Hematopoietic multipotent progenitor cell treated with erythropoietin and hydrocortisone succinate and interleukin-3 and kit ligand, for 17 days (in vitro differentiated cells): ENCODE measurements around the gene ALKBH3.

Experiments used
- DNase-seq: peaks from one replicate; pipeline ENCODE4 v3.0.0-alpha.2; 2015; ENCODE audit warnings: low spot score

ALKBH3 gene

DNA sequence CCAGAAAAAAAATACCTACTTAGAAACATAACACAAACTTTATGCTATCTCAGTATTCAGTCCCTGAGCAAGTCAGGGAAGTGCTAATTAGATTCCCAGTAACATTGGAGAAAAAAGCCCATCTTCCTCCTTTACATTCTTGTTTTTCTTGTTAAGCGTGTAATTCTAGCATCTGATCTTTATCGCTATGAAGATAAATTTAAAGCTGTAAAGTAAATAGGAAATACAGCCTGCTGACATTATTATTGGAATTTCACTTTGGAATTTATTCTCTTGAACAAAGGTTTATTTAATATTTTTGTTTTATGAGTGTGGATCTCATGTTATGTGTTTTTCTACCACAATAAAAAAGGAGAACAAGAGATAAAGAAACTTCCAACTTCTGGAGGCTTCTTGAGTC lies 13.9 kb downstream of the ALKBH3 start:
- no peak for DNase-seq

DNA sequence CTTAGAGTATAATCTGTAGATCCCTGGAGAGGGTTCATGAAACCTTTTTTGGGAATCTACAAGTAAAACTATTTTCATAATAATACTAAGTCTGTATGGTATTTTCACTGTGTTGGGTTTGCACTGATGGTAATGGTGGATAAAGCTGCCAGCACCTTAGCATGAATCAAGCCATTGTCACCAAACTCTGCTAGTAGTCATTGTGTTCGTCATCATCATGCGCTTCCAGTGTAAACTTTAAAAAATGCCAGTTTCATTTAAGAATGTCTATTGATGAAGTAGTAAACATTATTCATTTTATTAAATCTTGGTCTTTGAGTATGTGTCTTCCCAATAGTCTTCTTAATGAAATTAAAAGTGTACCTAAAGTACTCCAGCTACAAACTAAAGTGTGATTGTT lies 15.0 kb downstream of the ALKBH3 start:
- no peak for DNase-seq

DNA sequence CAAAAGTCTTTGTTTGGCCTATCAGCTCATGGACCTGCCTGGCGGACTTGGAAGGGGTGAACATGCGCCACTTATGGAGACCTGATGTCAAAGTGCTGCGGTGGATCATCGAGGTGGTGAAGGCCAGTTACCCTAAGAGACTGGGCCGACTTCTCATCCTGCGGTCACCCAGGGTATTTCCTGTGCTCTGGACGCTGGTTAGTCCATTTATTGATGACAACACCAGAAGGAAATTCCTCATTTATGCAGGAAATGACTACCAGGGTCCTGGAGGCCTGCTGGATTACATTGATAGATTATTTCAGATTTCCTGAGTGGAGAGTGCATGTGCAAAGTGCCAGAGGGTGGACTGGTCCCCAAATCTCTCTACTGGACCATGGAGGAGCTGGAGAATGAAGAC lies 17.9 kb downstream of the ALKBH3 start:
- no peak for DNase-seq

DNA sequence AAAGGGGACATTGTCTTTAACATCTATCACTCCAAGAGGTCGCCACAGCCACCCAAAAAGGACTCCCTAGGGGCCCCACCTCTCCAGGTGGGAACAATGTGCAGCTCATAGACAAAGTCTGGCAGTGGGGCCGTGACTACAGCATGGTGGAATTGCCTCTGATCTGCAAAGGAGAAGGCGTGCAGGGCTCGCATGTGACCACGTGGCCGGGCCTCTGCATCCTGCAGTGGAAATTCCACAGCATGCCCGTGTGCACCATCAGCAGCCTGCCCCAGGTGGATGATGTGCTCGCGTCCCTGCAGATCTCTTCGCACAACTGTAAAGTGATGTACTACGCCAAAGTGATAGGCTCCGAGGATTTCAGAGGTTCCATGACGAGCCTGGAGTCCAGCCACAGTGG lies 18.5 kb downstream of the ALKBH3 start:
- DNase-seq: no peak

DNA sequence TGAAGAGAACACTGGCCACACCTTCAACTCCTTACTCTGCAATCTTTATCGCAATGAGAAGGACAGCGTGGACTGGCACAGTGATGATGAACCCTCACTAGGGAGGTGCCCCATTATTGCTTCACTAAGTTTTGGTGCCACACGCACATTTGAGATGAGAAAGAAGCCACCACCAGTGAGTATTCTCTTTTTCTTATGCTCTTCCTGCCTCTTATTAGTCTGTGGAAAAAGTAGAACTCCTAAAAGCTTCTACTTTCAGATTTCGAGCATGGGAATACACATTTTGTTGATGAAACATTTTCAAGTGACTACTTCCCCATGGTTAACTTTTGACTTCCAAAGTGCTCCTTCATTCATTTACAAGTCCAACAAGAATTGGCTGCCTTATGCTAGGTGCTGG lies 20.9 kb downstream of the ALKBH3 start:
- DNase-seq: no peak

DNA sequence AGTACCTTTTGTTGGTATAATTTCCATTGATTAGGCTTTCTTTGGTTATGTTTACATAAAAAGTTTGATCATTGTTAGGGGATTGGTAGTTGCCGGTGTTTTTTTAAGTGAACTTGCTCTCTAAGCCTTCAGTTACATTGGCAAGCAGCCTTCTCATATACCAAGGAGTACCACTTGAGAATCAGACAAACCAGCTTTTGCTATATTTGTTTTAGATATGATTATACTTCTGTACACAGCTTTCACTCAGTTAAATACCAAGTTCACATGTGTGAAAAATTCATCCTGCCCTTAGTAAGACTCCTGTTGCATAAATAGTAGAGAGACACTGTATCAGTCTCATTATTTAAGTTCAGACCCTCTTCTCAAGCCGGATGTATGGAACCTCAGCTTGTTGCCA lies 22.4 kb downstream of the ALKBH3 start:
- DNase-seq: no peak

DNA sequence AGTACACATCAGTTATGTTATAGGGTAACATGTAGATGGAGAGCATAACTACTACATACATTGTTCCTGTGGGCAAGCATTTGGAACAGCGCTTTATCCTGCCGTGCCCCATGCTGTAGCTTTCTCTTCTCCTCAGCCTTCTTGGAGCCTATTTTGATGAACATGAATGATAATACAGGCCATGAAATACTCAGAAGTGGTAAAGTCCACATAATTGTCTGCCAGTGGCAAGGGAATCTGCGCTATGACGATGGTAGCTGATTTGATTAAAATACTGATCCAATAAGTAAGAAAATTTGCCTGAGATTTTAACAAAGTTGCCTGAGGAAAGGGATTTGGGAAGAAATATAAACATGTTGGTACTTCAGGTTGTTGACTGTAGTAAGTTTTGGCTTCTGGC lies 23.3 kb downstream of the ALKBH3 start:
- no peak for DNase-seq

DNA sequence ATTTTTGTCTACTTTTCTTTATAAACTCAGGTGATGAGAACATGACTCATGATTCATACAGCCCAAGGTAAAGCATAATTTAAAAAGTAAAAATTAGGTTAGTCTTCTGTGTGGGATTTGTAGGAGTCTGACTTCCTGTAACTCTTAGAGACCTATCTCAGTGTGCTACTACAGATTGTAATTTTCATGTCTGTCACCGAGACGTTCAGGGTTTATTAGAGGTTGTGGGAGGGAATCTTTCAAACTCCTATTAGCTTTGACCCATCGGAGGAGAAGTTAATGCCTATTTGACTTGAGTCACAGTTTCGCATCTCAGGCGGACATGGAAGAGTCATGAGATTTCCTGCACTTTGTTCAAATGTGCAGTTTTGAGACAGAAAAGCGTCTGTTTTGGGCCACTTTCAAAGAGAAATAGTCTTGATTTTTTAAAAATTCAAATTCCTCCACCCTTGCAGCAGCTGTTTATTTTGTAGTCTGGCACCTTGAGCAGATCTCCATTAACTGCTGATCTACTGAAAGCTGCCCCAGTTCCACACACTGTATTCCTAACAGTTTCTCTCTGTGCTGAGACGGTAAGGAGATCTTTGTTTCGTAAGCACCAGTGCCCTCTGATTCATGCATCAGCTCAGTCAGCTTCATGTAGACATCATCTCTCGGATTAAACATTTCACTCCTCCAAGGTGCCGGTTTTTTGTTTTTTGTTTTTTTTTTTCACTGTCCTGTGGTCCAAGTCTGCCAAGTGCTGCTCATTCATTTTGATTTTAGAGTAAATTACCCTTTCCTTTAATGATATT lies 24.3 kb downstream of the ALKBH3 start:
- no peak for DNase-seq

DNA sequence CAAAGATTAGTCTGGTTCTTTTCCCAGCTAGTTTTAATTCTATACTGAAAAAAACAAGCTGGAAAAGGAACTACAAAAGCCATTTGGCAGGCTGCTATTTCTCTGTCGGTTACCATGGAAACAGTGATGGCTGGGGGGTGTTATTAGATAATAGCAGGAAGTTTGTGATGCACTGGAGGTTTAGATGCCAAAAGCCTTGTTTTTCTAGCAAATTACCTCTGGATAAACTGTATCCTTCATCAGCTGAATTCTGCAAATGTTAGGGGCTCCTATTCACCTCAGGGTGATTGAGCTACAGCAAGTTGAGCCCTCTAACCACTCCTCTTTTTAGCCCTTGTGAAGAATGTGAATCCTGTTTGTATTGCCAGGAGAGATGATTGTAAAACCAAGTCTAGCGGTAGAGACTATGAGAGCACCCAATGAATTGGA lies 25.2 kb downstream of the ALKBH3 start:
- DNase-seq: no peak

DNA sequence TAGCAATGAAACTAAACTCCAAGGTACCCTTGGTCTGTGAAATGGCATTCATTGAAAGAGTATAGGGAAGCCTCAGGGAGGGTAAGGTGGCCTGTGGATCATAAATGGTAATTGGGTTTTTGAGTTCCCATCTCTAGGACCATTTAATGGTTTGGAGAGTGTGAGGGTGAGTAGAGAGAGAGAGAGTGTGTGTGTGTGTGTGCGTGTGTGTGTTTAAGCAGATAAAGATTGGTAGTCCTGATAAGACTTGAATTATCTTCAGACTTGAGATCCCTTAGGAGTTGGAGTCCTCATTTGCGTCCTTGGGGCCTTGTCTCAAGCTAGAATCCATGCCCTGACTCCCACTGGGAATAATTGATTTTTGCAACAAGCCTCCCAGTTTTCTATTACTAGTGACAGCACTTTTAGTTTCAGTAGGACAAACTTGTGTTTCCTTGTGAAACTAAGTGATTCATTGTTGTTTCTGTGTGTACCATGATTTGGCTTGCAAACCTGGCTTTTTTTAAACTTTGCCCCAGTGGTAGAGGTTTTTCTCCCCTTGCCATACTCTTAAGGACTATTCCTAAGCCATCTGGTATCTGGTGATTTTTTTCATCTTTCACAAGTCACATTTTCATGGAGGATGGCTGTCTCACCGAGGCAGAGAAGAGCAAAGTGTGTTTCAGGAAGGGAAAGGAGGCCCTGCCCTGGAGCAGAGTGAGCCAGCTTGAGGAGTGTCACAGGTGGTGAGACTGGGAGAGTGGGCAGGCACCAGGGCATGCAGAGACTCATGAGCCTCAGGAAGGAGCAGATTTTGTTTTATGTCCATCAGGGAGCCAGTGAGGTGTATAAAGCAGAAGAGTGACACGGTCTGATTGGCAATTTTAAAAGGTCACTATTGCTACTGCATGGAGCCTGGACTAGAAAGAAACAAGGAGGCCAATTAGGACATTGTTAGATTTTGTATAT lies 26.7 kb downstream of the ALKBH3 start:
- DNase-seq: no peak

DNA sequence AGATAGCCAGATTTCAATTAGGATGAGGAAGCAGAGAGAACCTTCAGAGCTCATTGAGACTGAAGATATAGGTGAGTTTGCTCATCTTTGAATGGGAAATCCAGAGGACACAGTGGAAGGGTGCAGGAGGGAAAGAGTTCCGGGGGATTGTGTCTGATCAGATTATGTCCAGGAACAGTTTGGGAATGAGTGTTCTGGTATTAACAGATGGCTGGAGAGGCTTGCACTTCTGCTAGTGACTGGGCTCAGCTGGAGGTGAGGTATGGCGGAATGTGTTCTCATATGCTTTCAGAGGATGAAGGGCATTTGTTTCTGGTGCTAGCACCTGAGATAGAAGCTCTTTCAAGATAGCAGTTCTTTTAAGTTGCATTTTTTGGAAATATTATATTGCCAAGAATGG lies 27.6 kb downstream of the ALKBH3 start:
- DNase-seq: no peak

DNA sequence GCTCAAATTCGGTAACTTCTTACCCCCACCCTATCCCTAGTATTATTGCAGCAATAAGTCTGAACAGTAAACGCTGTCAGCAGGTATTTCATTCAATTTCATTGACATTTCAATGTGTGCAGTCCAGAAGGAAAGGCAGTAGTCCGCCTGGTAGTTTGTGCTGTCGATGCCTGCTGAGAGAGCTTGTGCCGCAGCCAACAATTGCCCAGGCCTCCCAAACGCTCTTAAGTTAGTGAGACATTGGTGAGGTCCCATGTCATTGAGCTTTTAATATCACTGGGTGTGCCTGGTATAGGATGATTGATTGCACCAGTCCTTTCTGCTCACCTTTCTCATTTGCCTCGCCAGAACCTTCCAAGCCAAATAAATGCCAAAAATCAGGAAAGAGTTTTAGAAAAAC lies 28.1 kb downstream of the ALKBH3 start:
- DNase-seq: no peak

DNA sequence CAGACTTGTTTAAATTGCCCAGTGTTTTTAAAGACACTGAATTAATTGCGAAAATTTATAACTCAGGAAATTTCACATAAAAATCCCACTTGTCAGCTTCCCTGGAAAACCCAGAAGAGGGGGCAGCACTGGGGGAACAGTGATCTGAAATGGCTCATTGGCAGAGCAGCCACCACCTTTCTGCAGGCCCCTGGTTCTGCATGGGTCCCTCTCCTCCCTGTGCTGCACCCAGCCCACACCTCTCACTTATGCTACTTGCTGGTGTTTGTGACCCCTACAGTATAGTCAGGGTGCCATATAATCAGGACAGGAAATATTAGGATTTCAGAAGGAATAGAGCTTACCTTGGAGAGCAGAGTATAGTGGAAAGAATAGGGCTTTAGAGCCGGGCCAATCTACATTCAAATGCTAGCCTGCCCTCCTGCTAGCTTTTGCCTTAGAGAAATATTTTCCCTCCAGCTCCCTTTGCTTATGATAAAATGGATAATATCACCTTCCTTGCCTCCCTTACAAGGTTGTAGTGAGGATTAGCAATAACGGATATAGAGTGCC lies 33.3 kb downstream of the ALKBH3 start:
- DNase-seq: no peak

DNA sequence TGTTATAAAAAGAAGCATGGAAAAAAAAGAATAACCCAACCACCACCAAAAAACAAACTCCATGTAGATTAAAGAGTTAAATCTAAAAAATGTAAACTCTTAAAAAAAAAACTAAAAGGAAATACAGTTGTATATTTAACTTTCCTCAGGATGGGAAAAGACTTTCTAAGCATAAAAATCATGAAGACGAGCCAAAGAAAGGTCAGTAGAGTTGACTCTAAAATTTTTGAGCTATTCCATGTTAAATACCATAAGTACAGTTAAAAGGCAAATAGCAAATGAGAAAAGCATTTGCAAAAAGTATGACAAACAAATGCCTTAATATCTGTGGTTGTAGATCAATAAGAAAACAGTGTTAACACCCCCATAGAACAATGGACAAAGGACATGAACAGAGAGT lies 33.8 kb downstream of the ALKBH3 start:
- DNase-seq: no peak

DNA sequence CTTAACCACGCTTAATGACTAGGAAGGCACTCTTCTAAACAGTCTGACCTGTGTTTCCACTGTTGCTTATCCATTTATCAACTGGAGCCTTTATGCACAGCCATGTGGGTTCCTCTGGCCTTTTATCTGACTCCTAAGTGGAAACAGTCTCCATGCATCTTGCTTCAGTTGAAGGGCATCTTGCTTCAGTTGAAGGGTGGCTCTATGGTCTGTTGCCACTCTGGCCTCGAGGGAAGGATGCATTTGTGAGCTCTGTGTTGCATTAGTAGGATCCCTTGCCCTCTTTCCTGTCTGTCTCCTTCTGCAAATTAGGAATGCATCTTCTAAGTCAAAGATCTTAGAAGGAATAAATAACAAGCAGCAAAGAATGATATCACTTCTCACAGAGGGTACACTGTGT lies 36.0 kb downstream of the ALKBH3 start:
- DNase-seq: no peak

DNA sequence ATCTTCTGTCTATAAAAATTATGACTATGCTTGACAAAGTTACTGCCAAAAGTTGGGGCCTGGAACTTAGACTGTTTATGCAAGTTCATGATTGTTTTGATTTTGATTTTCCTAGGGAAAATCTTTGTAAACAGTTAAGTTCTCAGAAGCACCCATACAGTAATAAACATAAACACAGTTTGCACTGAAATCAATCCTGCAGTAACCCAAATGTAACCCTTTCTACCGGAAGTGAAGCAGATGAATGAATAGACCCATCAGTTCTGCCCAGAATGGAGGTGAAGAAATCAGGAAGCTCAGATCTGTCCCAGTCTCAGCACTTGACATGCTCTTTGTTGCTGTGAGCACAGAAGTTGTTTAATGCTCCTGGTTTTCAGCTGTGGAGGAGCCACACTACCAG lies 37.2 kb downstream of the ALKBH3 start:
- no peak for DNase-seq

DNA sequence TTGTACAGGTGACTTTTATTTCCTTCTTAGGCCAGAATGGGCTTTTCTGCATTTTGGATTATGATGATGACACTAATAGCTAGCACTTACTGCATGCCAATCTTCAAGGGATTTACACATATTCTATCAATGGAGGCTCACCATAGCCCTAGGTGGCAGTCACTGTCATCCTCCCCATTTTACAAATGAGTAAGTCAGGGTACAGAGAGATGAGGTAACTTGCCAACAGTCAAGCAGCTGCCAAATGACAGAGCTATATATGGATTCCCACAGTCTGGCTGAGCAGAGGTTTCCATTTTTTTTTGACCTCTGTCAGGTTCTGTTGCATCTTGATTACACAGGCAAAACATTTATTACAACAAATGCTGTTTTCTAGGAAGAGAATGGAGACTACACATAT lies 38.0 kb downstream of the ALKBH3 start:
- DNase-seq: no peak

DNA sequence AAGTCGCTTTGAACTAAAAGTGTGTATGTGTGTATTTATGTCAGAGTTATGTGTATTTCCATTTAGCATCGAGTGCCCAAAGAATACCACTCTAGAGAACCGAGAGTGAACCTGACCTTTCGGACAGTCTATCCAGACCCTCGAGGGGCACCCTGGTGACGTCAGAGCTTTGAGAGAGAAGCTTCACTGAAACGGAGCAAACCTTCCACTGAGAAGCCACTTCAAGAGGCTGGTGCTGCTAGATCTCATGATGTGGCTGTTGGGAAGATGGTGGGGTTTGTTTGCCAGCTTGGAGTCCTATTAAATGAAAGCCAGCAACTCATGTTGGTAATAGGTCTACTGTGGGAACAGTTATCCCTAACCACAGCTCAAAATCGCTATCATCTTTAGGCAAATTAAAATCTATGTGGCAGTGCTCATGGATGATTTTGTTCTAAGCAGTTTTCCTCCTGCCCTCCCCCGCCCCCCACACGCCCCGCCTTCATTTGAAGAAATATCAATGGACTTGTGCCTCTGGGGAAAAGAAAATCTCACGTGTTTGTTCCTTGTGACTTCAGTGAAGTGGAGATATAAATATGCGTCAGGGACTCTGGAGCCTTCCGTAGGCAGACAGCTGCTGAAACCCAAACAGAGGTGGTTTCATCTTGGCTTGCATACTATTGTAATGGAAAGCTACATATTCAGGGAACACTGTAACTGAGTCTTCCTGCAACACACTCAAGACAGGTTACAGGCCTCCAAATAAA lies 39.4 kb downstream of the ALKBH3 start:
- no peak for DNase-seq

DNA sequence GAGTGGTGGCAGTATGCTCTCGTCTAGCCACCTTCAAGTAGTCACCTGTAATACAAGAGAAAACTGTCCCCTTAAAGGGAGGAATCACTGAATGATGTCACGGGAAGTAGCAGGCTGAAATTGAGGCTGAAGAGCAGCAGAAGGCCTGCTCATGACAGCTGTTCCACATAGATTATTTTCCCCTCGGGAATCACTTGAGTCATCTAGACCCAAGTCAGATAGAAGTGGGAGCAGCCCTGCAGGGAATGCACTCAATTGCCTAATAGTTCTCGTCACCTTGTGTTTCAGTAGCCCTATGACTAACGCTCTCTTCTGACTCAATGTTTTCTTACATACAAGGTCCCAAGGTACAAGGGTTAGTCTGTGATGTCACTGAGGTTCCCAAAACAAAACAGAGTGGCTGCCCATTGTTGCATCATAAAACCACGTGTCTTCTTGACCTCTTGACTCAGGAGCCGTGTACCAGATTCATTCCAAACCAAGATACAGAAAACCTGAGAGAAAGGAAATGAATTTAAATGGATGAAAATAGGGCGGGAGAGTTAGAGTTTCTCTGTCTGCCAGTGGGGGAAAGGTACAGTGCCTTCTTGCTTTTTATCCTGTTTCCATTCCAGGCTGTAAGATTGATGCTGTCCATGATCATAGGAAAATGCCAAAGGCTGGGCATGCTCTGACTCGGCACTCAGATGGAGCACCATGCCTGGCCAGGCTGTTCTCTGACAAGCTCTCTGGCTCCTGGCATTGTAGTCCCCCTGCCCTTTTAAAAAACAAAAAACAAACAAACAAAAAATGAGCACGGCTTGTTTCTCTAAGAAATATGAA lies 40.2 kb downstream of the ALKBH3 start:
- no peak for DNase-seq

DNA sequence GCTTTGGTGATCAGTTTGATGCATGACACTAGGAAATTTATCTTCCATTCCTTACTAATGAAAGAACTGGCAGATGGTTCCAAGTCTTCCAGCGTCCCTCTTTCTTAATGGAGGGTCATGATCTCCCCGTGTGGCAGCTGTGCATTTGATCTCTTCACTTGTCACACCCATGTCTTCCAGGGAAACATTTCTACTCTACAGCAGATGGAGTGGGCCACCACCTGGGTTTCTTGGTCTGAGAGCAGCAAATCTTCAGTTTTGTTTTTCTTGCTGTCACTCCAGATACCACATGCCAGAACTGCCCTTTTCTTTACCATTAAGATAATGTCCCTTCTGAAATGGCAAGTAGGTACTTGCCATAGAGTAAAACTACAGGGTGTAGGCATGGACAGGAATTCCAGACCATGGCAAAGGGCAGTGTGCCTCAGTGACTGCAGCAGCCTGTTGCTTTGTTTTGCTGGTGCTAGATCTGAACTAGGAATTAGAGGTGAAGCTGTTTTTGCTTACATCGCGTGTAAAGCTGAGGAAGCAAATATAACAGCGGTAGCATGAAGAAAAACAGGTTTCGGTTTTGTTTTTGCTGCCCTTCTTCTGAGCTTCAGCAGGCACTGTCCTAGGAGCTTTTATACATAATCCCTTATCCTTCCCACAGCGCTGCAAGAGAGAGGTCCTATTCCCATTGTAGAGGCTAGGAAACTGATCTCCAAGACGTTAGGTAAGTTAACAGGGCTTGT lies 41.1 kb downstream of the ALKBH3 start:
- no peak for DNase-seq

DNA sequence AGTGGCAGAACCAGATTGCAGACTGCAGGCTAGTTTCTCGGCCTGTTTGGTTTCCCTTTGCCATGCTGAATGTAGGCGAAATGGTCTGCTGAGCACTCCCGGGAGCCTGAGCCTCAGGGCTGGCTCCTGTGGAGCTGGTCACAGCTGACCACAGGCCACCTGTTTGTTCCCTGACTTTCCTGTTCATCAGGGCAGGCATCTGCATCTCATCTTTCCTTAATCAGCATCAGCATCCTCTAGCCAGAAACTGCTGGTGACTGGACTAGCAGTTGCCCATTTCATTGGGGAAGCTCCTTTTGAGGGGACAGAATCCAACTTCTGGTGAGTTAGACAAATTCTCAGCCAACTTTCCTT lies 41.6 kb downstream of the ALKBH3 start:
- DNase-seq: no peak
